HCT116 (cell line): ENCODE measurements around the gene REG1A.

Experiments
- CEBPB ChIP-seq: IDR thresholded peaks from 2 replicates; pipeline ENCODE4 v1.6.1; 2012; ENCODE audit warnings: low read depth
- EZH2 ChIP-seq: fragments of 200-600 bp; sonication (generic); IDR thresholded peaks from 2 replicates; pipeline ENCODE4 v1.6.1; 2017; ENCODE audit warnings: antibody characterized with exemption, mixed run types
- EZH2phosphoT487 ChIP-seq: fragments of 200-600 bp; IDR thresholded peaks from 2 replicates; pipeline ENCODE4 v1.6.1; 2018; ENCODE audit warnings: antibody characterized with exemption, borderline replicate concordance
- JUND ChIP-seq: IDR thresholded peaks from 2 replicates; pipeline ENCODE4 v1.6.1; 2012
- POLR2A ChIP-seq: IDR thresholded peaks from 2 replicates; pipeline ENCODE4 v1.7.0; 2011; ENCODE audit warnings: borderline replicate concordance; ENCODE audit not compliant: insufficient read depth, insufficient read length; ENCODE audit errors: extremely low read depth
- POLR2AphosphoS5 ChIP-seq: IDR thresholded peaks from 2 replicates; pipeline ENCODE4 v1.6.1; 2011; ENCODE audit warnings: mild to moderate bottlenecking, low read depth, low read length, moderate library complexity
- SIN3A ChIP-seq: IDR thresholded peaks from 2 replicates; pipeline ENCODE4 v1.6.1; 2012; ENCODE audit warnings: low read depth
- SRF ChIP-seq: IDR thresholded peaks from 2 replicates; pipeline ENCODE4 v1.6.1; 2012; ENCODE audit warnings: low read depth
- YY1 ChIP-seq: IDR thresholded peaks from 2 replicates; pipeline ENCODE4 v1.6.1; 2011; ENCODE audit warnings: low read length, low read depth, moderate library complexity, mild to moderate bottlenecking; ENCODE audit not compliant: insufficient replicate concordance; ENCODE audit errors: extremely low read depth
- ZFX ChIP-seq: fragments of 450-650 bp; IDR thresholded peaks from 2 replicates; pipeline ENCODE4 v1.6.1; 2017
- TF ChIP-seq, protein P1 (sequence below), 3 experiments: fragments of 200-600 bp in 1 of 3; sonication (generic) in 1 of 3; IDR thresholded peaks in 2 of 3; conservative IDR thresholded peaks in 1 of 3; 2 replicates each; pipeline ENCODE4 v1.5.1; 2012 to 2017; ENCODE audit warnings: low read depth in 2 of 3, low read length in 2 of 3, antibody characterized with exemption in 1 of 3, borderline replicate concordance in 1 of 3, control low read depth in 1 of 3, mild to moderate bottlenecking in 1 of 3, mixed read lengths in 1 of 3, mixed run types in 1 of 3, moderate library complexity in 1 of 3; ENCODE audit not compliant: insufficient read depth in 1 of 3
- TF ChIP-seq, protein P2 (sequence below): IDR thresholded peaks from 2 replicates; pipeline ENCODE4 v1.6.1; 2012
- TF ChIP-seq, protein P3 (sequence below): IDR thresholded peaks from 2 replicates; pipeline ENCODE4 v1.6.1; 2012
- TF ChIP-seq, protein P4 (sequence below): IDR thresholded peaks from 2 replicates; pipeline ENCODE4 v1.6.1; 2012; ENCODE audit warnings: low read depth

DNA sequence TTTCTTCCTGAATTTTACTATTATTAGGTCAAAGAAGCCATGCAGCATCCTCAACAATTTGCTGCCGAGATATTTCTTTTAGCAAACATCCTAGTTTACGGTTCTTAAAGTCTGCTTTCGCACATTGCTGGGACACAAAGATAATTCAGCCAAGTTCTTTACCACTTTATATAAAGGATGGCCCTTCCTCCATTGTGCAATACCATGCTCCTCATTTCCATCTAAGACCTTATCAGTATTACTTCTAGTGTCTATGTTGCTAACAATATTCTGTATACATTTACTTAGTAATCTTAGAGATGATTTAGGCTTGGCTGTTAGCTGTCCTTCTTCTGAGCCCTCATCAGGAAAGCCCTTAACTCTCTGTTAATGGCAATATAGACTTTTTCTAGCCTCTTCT lies 8.0 kb upstream of the REG1A start:
- TF ChIP-seq SIN3A, result no peak
- no peak for TF ChIP-seq EZH2
- TF ChIP-seq, protein P1, sequence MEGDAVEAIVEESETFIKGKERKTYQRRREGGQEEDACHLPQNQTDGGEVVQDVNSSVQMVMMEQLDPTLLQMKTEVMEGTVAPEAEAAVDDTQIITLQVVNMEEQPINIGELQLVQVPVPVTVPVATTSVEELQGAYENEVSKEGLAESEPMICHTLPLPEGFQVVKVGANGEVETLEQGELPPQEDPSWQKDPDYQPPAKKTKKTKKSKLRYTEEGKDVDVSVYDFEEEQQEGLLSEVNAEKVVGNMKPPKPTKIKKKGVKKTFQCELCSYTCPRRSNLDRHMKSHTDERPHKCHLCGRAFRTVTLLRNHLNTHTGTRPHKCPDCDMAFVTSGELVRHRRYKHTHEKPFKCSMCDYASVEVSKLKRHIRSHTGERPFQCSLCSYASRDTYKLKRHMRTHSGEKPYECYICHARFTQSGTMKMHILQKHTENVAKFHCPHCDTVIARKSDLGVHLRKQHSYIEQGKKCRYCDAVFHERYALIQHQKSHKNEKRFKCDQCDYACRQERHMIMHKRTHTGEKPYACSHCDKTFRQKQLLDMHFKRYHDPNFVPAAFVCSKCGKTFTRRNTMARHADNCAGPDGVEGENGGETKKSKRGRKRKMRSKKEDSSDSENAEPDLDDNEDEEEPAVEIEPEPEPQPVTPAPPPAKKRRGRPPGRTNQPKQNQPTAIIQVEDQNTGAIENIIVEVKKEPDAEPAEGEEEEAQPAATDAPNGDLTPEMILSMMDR (IDR thresholded peaks at IDR 0.05 in 2 of 3, conservative IDR thresholded peaks at IDR 0.05 in 1 of 3; ENCODE audit: borderline replicate concordance in 1 of 3, insufficient read depth in 1 of 3, low read depth in 2 of 3, low read length in 2 of 3), result no peak
- TF ChIP-seq, protein P2, sequence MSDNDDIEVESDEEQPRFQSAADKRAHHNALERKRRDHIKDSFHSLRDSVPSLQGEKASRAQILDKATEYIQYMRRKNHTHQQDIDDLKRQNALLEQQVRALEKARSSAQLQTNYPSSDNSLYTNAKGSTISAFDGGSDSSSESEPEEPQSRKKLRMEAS, result no peak
- no peak for TF ChIP-seq ZFX
- no peak for TF ChIP-seq CEBPB
- TF ChIP-seq YY1, result no peak
- TF ChIP-seq EZH2phosphoT487, result no peak
- no peak for TF ChIP-seq POLR2AphosphoS5
- TF ChIP-seq, protein P3, sequence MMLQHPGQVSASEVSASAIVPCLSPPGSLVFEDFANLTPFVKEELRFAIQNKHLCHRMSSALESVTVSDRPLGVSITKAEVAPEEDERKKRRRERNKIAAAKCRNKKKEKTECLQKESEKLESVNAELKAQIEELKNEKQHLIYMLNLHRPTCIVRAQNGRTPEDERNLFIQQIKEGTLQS, result no peak
- TF ChIP-seq POLR2A, result no peak
- TF ChIP-seq JUND, result no peak
- TF ChIP-seq, protein P4, sequence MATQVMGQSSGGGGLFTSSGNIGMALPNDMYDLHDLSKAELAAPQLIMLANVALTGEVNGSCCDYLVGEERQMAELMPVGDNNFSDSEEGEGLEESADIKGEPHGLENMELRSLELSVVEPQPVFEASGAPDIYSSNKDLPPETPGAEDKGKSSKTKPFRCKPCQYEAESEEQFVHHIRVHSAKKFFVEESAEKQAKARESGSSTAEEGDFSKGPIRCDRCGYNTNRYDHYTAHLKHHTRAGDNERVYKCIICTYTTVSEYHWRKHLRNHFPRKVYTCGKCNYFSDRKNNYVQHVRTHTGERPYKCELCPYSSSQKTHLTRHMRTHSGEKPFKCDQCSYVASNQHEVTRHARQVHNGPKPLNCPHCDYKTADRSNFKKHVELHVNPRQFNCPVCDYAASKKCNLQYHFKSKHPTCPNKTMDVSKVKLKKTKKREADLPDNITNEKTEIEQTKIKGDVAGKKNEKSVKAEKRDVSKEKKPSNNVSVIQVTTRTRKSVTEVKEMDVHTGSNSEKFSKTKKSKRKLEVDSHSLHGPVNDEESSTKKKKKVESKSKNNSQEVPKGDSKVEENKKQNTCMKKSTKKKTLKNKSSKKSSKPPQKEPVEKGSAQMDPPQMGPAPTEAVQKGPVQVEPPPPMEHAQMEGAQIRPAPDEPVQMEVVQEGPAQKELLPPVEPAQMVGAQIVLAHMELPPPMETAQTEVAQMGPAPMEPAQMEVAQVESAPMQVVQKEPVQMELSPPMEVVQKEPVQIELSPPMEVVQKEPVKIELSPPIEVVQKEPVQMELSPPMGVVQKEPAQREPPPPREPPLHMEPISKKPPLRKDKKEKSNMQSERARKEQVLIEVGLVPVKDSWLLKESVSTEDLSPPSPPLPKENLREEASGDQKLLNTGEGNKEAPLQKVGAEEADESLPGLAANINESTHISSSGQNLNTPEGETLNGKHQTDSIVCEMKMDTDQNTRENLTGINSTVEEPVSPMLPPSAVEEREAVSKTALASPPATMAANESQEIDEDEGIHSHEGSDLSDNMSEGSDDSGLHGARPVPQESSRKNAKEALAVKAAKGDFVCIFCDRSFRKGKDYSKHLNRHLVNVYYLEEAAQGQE, result no peak
- TF ChIP-seq SRF, result no peak
